ENCODE results near the gene TTPAL.

Gene TTPAL

GRCh38 chr20:44497761-44498160 lies 22.1 kb downstream of the TTPAL start:
- DNase-seq (ENCODE audit: low spot score): no peak

- DNase-seq (ENCODE audit: low spot score): no peak
These were observed 24.5 kb downstream of the TTPAL start for GRCh38 chr20:44500221-44500620.

GRCh38 chr20:44501448-44501847 lies 25.8 kb downstream of the TTPAL start:
- no peak for DNase-seq (ENCODE audit: low spot score)

GRCh38 chr20:44502968-44503367 lies 27.3 kb downstream of the TTPAL start:
- no peak for DNase-seq (ENCODE audit: low spot score)

GRCh38 chr20:44504402-44505307 lies 29.0 kb downstream of the TTPAL start:
- no peak for DNase-seq (ENCODE audit: low spot score)

GRCh38 chr20:44509762-44510161 lies 34.1 kb downstream of the TTPAL start:
- DNase-seq (ENCODE audit: low spot score): no peak

GRCh38 chr20:44513871-44514270 lies 38.2 kb downstream of the TTPAL start:
- no peak for DNase-seq (ENCODE audit: low spot score)

- no peak for DNase-seq (ENCODE audit: low spot score)
These were observed 40.8 kb downstream of the TTPAL start for GRCh38 chr20:44516491-44516890.

GRCh38 chr20:44517454-44517853 lies 41.8 kb downstream of the TTPAL start:
- no peak for DNase-seq (ENCODE audit: low spot score)

GRCh38 chr20:44518248-44518647 lies 42.6 kb downstream of the TTPAL start:
- no peak for DNase-seq (ENCODE audit: low spot score)

- no peak for DNase-seq (ENCODE audit: low spot score)
These were observed 45.2 kb downstream of the TTPAL start for GRCh38 chr20:44520881-44521280.

- peak; percentile 94 for DNase-seq (ENCODE audit: low spot score)
These were observed 46.1 kb downstream of the TTPAL start, which contains the start of gene SERINC3 for GRCh38 chr20:44521484-44522481. Gene SERINC3, minus strand, starts transcription at chr20:44522070. Its CDS starts 119 bp downstream, at chr20:44521951.

- no peak for DNase-seq (ENCODE audit: low spot score)
These were observed 47.2 kb downstream of the TTPAL start for GRCh38 chr20:44522841-44523240.

- no peak for DNase-seq (ENCODE audit: low spot score)
These were observed 48.1 kb downstream of the TTPAL start for GRCh38 chr20:44523746-44524145.

- DNase-seq (ENCODE audit: low spot score): no peak
These were observed 50.5 kb downstream of the TTPAL start for GRCh38 chr20:44526129-44526528.

- no peak for DNase-seq (ENCODE audit: low spot score)
These were observed 52.1 kb downstream of the TTPAL start for GRCh38 chr20:44527716-44528199.

- no peak for DNase-seq (ENCODE audit: low spot score)
These were observed 52.6 kb downstream of the TTPAL start for GRCh38 chr20:44528309-44528708.

- no peak for DNase-seq (ENCODE audit: low spot score)
These were observed 56.7 kb downstream of the TTPAL start for GRCh38 chr20:44532259-44532980.

- no peak for DNase-seq (ENCODE audit: low spot score)
These were observed 57.3 kb downstream of the TTPAL start for GRCh38 chr20:44532981-44533331.

GRCh38 chr20:44533928-44534327 lies 58.3 kb downstream of the TTPAL start:
- DNase-seq (ENCODE audit: low spot score): no peak

- DNase-seq (ENCODE audit: low spot score): no peak
These were observed 60.5 kb downstream of the TTPAL start for GRCh38 chr20:44536175-44536574.

GRCh38 chr20:44537993-44538392 lies 62.3 kb downstream of the TTPAL start:
- no peak for DNase-seq (ENCODE audit: low spot score)

Data from COLO829 (cell line).